HG03108 (cell line): ENCODE measurements around the gene GJA3.

ENCODE experiments used
- ATAC-seq: cut with Tn5 transposase; IDR thresholded peaks from one replicate; pipeline ENCODE4 v1.9.1; 2021; ENCODE audit warnings: moderate library complexity; ENCODE audit not compliant: unreplicated experiment

GJA3 gene

GRCh38 chr13:20130652-20131051 is 30.2 kb downstream of the GJA3 start:
- ATAC-seq: no peak

GRCh38 chr13:20130012-20130411 is 30.8 kb downstream of the GJA3 start:
- no peak for ATAC-seq

GRCh38 chr13:20129076-20129475 is 31.8 kb downstream of the GJA3 start:
- no peak for ATAC-seq

GRCh38 chr13:20128459-20128931 is 32.4 kb downstream of the GJA3 start:
- peak; percentile 19 for ATAC-seq

DNA sequence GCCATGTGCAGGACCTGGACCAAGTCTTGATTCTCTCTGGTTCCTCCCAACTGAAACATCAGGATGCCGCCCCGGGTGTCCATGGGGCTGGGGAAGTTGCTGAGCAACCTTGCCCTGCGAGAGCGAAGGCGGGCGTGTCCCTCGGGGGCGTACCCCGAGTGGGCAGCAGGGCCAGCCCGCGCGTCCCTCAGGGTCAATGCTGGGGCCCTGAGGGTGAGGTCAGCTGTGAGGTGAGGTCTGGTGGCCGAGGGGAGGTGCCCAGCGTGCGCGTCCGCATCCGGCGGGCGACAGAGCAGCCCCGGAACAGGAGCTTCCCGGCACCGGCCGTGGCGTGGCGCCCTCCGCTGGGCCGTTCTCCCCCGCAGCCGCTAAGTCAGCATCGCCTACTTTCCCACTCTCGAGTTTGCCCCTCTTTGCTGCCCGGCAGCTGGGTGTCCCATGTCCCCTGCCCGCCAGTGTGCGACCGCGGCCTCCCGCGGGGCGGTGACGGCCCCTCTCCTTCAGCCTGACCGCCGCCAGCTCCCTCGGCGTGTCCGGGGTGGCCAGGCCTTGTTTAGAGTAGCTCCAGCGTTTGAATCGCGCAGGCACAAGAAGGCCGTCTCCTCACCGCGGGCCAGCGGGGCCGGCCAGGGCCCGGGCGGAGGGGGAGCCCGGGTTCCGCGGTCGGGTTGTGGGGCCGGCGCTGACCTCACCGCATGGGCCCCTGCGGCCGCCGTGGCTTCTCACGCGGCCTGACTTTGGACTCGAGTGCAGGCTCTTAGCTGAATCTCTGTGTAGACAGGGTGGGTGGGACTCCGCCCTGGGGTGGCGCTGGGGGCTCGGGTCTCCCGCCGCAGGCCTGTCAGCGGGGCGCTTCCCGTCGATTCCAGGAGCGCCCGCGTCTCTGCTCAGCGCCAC is 33.0 kb downstream of the GJA3 start:
- peak; percentile 77 for ATAC-seq

GRCh38 chr13:20127262-20127561 is 33.6 kb downstream of the GJA3 start:
- no peak for ATAC-seq

DNA sequence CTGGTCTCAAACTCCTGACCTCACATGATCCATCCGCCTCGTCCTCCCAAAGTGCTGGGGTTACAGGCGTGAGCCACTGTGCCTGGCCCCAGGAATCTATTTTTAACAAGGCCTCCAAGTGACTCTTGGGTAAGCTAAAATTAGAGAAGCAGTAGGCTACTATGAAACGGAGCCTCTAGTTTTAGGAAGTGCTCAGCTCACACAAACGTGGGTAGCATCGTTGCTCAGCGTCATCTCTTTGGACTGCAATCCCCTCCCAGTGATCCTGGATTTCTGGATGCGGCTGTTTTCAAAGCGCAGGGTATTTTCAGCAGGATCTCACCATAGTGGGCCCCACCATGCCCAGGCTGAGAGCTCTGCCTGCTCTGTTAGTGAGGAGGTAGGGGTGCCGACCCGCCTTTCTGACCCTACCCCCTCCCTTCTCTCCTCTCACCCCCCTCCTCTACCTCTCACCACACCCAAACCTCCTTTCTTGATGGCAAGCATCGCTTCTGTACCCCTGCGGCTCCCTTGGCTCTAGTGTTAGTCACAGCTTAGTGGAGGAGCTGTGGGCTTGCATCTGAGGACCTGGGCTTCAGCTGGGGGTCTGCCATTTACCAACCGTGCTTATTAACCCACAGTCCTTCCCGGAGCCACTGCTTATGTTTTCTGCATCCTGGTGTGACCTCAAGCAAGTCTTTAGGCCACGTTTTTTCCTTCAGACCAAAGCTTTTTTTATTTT is 34.2 kb downstream of the GJA3 start:
- ATAC-seq: no peak

- no peak for ATAC-seq
These were observed 35.1 kb downstream of the GJA3 start for GRCh38 chr13:20125783-20126165.

DNA sequence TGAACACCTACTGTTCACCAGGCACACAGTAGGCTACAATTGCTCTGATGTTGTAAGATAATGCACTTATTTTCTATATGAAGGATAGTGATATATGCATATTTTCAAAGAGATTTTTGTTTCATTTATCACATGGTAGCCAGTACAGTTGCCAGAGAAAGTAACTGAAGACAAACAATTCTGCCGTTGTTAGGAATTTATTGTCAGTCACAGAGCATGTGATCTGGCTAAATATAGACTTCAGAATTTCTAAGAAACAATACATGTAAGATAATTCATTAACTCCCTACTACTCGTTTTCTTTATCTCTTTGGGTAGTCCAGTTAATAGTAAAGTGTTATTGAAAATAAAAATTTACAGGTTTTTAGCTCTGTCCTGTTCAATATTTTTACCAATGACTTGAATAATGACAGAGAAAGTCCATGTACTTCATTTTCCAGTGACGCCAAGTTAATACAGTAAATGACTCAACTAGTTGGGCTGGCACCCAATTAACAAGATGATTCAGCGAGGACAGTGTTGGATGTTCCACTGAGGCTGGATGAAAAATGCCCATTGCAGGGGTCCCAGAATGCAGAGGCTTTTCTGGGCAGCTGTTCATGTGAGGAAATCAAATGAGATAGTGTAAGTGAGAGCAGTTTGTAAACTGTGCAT is 35.6 kb downstream of the GJA3 start:
- ATAC-seq: no peak

- no peak for ATAC-seq
These were observed 36.5 kb downstream of the GJA3 start for GRCh38 chr13:20124303-20124702.

DNA sequence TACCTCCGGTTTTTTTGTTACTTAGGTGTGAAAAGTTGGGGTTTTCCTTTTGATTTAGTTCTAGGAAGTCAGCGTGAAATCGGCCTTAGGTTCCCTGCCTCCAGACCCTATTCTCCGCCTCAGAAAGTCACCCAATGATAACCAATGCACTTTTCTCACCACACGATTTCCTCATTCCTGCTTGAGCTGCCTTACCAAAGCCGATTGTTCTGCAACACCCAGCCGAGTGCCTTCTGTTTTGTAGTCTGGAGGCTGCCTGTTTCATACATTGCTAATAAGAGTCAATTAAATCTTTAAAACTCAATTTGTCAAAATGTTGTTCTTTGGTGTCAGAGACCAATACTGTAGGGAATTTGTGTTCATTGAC is 39.7 kb downstream of the GJA3 start:
- no peak for ATAC-seq

- ATAC-seq: no peak
These were observed 40.9 kb downstream of the GJA3 start for GRCh38 chr13:20119960-20120359.

DNA sequence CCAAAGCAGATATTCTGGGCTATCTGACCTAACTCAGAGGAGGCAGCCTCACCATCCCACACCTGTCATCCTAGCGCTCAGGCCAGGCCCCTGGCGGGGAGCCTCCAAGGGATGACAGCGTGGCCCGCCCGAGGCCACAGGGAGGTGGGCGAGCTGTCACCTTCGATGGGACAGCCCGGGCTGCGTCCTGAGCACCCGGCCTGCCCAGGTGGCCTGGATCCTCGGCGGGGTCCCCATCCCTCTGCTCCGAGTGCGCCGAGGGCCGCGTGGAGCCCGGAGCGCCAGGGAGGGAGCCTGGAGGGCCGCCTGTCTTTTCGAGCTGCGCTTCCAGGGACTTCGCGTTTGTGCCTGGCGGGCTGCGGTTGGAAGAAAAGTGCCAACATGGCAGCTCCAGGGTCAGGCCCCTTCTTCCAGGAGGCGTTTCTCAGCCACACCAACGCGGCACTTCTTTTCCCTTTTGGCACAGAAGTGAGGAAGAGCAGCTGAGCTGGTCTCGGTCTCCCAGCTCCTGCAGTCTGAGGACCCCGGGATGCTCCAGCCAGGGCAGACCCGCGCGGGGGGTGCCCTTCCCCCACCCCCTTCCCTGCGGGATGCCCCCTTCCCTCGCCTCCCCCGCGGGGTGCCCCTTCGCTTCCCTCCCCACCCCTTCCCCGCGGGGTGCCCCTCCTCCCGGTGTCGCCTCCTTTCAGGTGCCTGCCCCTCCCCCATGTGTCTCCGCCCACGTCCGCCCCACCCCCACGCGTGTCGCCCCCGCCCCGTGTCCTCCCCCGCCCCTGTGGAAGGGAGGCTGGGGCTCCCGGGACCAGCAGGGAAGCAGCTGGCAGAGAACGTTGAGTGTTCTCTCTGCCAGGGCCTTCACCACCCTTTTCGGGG is 42.3 kb downstream of the GJA3 start:
- ATAC-seq: peak; percentile 18

- ATAC-seq: no peak
These were observed 44.6 kb downstream of the GJA3 start for GRCh38 chr13:20116213-20116612.

DNA sequence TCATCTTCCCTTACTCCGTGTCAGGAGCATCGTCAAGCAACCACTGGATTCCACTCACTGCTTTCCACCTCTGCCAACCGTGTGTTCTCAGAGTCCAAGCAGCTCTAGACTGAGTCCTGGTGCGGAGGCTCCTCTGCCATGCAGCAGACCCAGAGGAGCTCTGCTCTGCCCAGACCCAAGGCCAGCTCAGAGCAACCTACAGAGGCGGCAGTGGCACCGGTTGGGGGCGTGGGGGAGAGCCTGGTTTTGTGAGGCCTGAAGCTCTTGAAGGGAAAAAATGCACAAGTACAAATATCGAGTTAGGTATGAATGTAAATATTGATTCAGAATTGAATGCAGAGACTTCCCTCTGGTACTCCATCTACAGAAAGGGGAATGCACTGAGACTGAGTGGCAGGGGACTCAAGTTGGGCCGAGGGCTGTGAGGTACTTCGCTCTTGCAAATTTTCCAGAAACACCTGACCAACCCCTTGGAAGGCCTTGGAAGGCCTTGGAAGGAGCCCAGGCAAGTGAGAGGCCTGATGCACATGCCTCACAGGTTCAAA is 46.7 kb downstream of the GJA3 start:
- no peak for ATAC-seq

GRCh38 chr13:20109037-20109436 is 51.8 kb downstream of the GJA3 start:
- ATAC-seq: no peak

- no peak for ATAC-seq
These were observed 54.1 kb downstream of the GJA3 start for GRCh38 chr13:20106742-20107141.

DNA sequence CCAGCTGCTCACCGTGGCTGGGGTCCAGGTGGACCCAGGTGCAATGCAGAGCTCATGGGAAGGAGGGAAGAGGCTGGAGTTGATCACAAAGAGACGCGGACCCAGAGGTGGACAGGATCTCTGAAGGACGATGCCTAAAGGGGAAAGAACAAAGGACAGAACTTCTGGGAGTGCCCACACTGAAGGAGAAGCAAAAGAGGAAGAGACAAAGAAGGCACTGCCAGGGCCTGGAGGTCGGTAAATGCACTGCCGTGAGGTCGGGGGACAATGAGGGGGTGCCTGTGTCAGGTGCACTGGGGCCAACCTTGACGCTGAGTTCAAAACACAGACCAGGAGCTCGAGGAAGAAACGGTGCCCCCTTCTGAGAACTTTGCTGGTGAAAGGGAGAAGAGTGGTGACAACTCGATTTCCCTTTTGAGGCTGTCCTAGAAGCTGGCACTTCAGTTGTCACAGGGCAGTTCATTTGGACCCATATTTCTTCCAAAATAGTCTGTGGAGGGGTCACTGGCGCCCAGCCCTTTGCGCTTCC is 55.6 kb downstream of the GJA3 start:
- ATAC-seq: no peak

- ATAC-seq: no peak
These were observed 58.2 kb downstream of the GJA3 start for GRCh38 chr13:20102525-20103180.
